DMS114 treated with DMSO at 0.1 percent for 48 hours (cell line): ENCODE results near the gene TBC1D32.

ENCODE experiments used
- DNase-seq: peaks from one replicate; lab custom pipeline; 2025; ENCODE audit not compliant: unreplicated experiment; lab: John Stamatoyannopoulos, UW

Gene TBC1D32

GRCh38 chr6:121032268-121033006, 301.8 kb downstream of the TBC1D32 start:
- DNase-seq: no peak
